H9 (cell line): ENCODE data around the gene CCDC148. TPM values are rescaled to one million over a fixed set of nuclear protein-coding genes. Genes with fewer than 3 reads are reported as not detected.
"Not testable (repeated sequence)": the region's sequence is repeated elsewhere in the genome, so short reads cannot be mapped to it uniquely, and the experiment has no call there.

ENCODE experiments used
- DNase-seq: peaks from one replicate; pipeline ENCODE4 v3.0.0-alpha.2; 2017
- H2AFZ ChIP-seq: one replicate; pipeline ENCODE4 v1.6.1; 2013; ENCODE audit warnings: mild to moderate bottlenecking, low read length, control low read depth, moderate library complexity
- H2AK5ac ChIP-seq: 2 replicates; pipeline ENCODE4 v1.6.1; 2013; ENCODE audit warnings: low read length, control low read depth, mixed read lengths; ENCODE audit not compliant: insufficient read length
- H2BK120ac ChIP-seq: one replicate; pipeline ENCODE4 v1.6.1; 2013; ENCODE audit warnings: low read depth, mild to moderate bottlenecking, low read length, control low read depth, inconsistent platforms; ENCODE audit not compliant: poor library complexity, severe bottlenecking
- H2BK12ac ChIP-seq: 2 replicates; pipeline ENCODE4 v1.6.1; 2013; ENCODE audit warnings: low read length, control low read depth, mixed read lengths, low read depth; ENCODE audit not compliant: insufficient read length
- H2BK15ac ChIP-seq: 2 replicates; pipeline ENCODE4 v1.6.1; 2013; ENCODE audit warnings: low read depth, low read length, control low read depth
- H2BK20ac ChIP-seq: one replicate; pipeline ENCODE4 v1.6.1; 2013; ENCODE audit warnings: low read depth, mild to moderate bottlenecking, low read length, control low read depth, inconsistent platforms; ENCODE audit not compliant: poor library complexity, severe bottlenecking
- H2BK5ac ChIP-seq: 2 replicates; pipeline ENCODE4 v1.6.1; 2013; ENCODE audit warnings: low read length, control low read depth, mixed read lengths; ENCODE audit not compliant: insufficient read length
- H3K14ac ChIP-seq: 2 replicates; pipeline ENCODE4 v1.6.1; 2013; ENCODE audit warnings: low read length, control low read depth; ENCODE audit not compliant: insufficient read depth
- H3K18ac ChIP-seq: 2 replicates; pipeline ENCODE4 v1.6.1; 2013; ENCODE audit warnings: low read depth, mild to moderate bottlenecking, mixed read lengths, low read length, control low read depth; ENCODE audit not compliant: insufficient read length
- H3K23ac ChIP-seq: 2 replicates; pipeline ENCODE4 v1.6.1; 2013; ENCODE audit warnings: low read length, control low read depth, mixed read lengths, low read depth; ENCODE audit not compliant: insufficient read length
- H3K23me2 ChIP-seq: 2 replicates; pipeline ENCODE4 v1.6.1; 2013; ENCODE audit warnings: low read depth, mild to moderate bottlenecking, mixed read lengths, low read length, control low read depth; ENCODE audit not compliant: insufficient read length, poor library complexity, severe bottlenecking
- H3K27ac ChIP-seq: 2 replicates; pipeline ENCODE4 v1.5.1; 2013; ENCODE audit warnings: low read length, control low read depth, mixed read lengths, low read depth; ENCODE audit not compliant: insufficient read length
- H3K27me3 ChIP-seq: 2 replicates; pipeline ENCODE4 v1.6.1; 2013; ENCODE audit warnings: low read length, control low read depth, inconsistent platforms; ENCODE audit not compliant: insufficient read depth
- H3K4ac ChIP-seq: 2 replicates; pipeline ENCODE4 v1.6.1; 2013; ENCODE audit warnings: low read depth, mild to moderate bottlenecking, control low read depth, inconsistent platforms, low read length, moderate library complexity
- H3K4me1 ChIP-seq: 2 replicates; pipeline ENCODE4 v1.6.1; 2013; ENCODE audit warnings: low read length, control low read depth, inconsistent platforms; ENCODE audit not compliant: insufficient read depth
- H3K4me2 ChIP-seq: 2 replicates; pipeline ENCODE4 v1.6.1; 2013; ENCODE audit warnings: low read length, control low read depth, mixed read lengths; ENCODE audit not compliant: insufficient read length, insufficient read depth
- H3K56ac ChIP-seq: 2 replicates; pipeline ENCODE4 v1.6.1; 2013; ENCODE audit warnings: low read depth, mild to moderate bottlenecking, mixed read lengths, low read length, control low read depth; ENCODE audit not compliant: insufficient read length
- H3K79me1 ChIP-seq: 2 replicates; pipeline ENCODE4 v1.6.1; 2013; ENCODE audit warnings: low read depth, mild to moderate bottlenecking, moderate library complexity, low read length, control low read depth, inconsistent platforms; ENCODE audit not compliant: insufficient read depth, poor library complexity, severe bottlenecking
- H3K79me2 ChIP-seq: 2 replicates; pipeline ENCODE4 v1.6.1; 2013; ENCODE audit warnings: low read length, control low read depth, inconsistent platforms; ENCODE audit not compliant: insufficient read depth
- H3K9ac ChIP-seq: 2 replicates; pipeline ENCODE4 v1.6.1; 2013; ENCODE audit warnings: low read length, control low read depth, mixed read lengths; ENCODE audit not compliant: insufficient read length; ENCODE audit errors: extremely low read depth
- H3K9me3 ChIP-seq: one replicate; pipeline ENCODE4 v1.6.1; 2013; ENCODE audit warnings: low read depth, low read length, inconsistent platforms; ENCODE audit not compliant: control insufficient read depth
- H3T11ph ChIP-seq: one replicate; pipeline ENCODE4 v1.6.1; 2013; ENCODE audit warnings: mild to moderate bottlenecking, low read length, control low read depth, inconsistent platforms
- H4K20me1 ChIP-seq: one replicate; pipeline ENCODE4 v1.6.1; 2013; ENCODE audit not compliant: control insufficient read depth, insufficient read length, insufficient read depth
- H4K5ac ChIP-seq: 2 replicates; pipeline ENCODE4 v1.6.1; 2013; ENCODE audit warnings: low read depth, mild to moderate bottlenecking, mixed read lengths, low read length, control low read depth; ENCODE audit not compliant: insufficient read length
- H4K8ac ChIP-seq: replicated peaks from 2 replicates; pipeline ENCODE4 v1.6.1; 2013; ENCODE audit warnings: low read length, control low read depth, mixed read lengths, low read depth; ENCODE audit not compliant: insufficient read length
- H4K91ac ChIP-seq: 2 replicates; pipeline ENCODE4 v1.6.1; 2013; ENCODE audit warnings: low read depth, mild to moderate bottlenecking, moderate library complexity, mixed read lengths, low read length, control low read depth; ENCODE audit not compliant: insufficient read length
- H3K27ac Mint-ChIP-seq, 3 experiments: 2 replicates in 2 of 3; 3 replicates in 1 of 3; pipeline ENCODE4 v1.8.0; 2020 to 2021; ENCODE audit warnings: mixed read lengths in 3 of 3, mild to moderate bottlenecking in 1 of 3, moderate library complexity in 1 of 3
- H3K27me3 Mint-ChIP-seq: 2 replicates; pipeline ENCODE4 v1.8.0; 2021; ENCODE audit warnings: low read depth, mild to moderate bottlenecking, moderate library complexity, mixed read lengths
- H3K36me3 Mint-ChIP-seq, 3 experiments: 2 replicates in 2 of 3; 3 replicates in 1 of 3; pipeline ENCODE4 v1.8.0; 2020 to 2021; ENCODE audit warnings: low read depth in 3 of 3, mixed read lengths in 3 of 3; ENCODE audit not compliant: insufficient read depth in 1 of 3
- H3K4me1 Mint-ChIP-seq, 2 experiments: 2 replicates each; pipeline ENCODE4 v1.8.0; 2020; ENCODE audit warnings: mixed read lengths in 2 of 2
- H3K4me3 Mint-ChIP-seq, 2 experiments: 2 replicates in 1 of 2; 3 replicates in 1 of 2; pipeline ENCODE4 v1.8.0; 2020 to 2021; ENCODE audit warnings: mild to moderate bottlenecking in 2 of 2, mixed read lengths in 2 of 2, moderate library complexity in 1 of 2
- H3K9me3 Mint-ChIP-seq, 2 experiments: 2 replicates in 1 of 2; 3 replicates in 1 of 2; pipeline ENCODE4 v1.8.0; 2020; ENCODE audit warnings: mild to moderate bottlenecking in 2 of 2, mixed read lengths in 2 of 2, moderate library complexity in 1 of 2
- CTCF ChIP-seq: fragments of 200-600 bp; sonication (generic); conservative IDR thresholded peaks from 3 replicates; pipeline ENCODE4 v1.8.0; 2021; ENCODE audit warnings: antibody characterized with exemption, mild to moderate bottlenecking
- WGBS: extraction: QIAGEN DNeasy Blood & Tissue Kit; methylation state at CpG from one replicate; pipeline ENCODE4 v1.1.7; 2013; ENCODE audit warnings: missing lambda C conversion rate, low lambda C conversion rate, mixed read lengths; ENCODE audit not compliant: insufficient read length; ENCODE audit errors: extremely low coverage; 5-methylcytosine and 5-hydroxymethylcytosine counted together
- total RNA-seq: library from RNA; stranded (reverse); gene quantifications from 2 replicates; pipeline ENCODE4 v1.2.1, GENCODE V29; 2021

The CCDC148 gene
- total RNA-seq, 1 experiment from 2014 or later: 1.5 TPM

DNA sequence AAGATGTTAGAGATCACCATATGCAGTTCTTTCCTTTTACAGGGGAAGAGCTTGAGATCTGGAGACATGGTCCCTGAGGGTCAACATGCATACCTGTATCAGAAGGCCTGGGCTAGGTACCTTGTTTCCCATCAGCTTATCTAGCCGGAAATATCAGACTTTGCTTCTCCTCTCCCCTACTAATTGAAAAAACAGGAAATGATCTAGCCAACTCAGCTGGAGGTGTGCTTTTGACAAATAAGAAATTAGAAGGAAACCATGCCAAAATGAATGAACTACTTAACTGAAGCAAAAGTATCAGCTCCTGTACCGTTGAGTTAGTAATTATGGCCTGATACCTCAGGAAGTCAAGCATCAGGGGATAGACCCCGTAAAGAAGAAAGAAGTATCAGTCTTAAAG lies 20.6 kb upstream of the CCDC148 start:
- no peak for TF ChIP-seq CTCF
- Histone ChIP-seq H2AK5ac (no peak overlapping the region), H2BK120ac (no peak overlapping the region), H4K8ac (no peak overlapping the region), H3K27me3 (no peaks in the 10 kb centered on the region), H2BK5ac (no peak overlapping the region), H4K91ac (no peak overlapping the region), H2AFZ (no peak overlapping the region), H3K79me1 (peaks cover 7% of the 10 kb centered on the region), H3K9me3 (no peaks in the 10 kb centered on the region), H3T11ph (no peak overlapping the region), H3K9ac (no peak overlapping the region), H3K4ac (no peak overlapping the region), H3K79me2 (peaks cover 4% of the 10 kb centered on the region; the same call in 1 of the 2 replicates), H3K4me1 (no peaks in the 10 kb centered on the region), H2BK20ac (no peak overlapping the region), H3K4me2 (no peak overlapping the region), H3K14ac (no peak overlapping the region), H3K56ac (no peak overlapping the region), H3K27ac (no peak overlapping the region), H2BK15ac (no peak overlapping the region), H3K23me2 (no peaks in the 10 kb centered on the region), H3K23ac (no peak overlapping the region), H3K18ac (no peak overlapping the region), H4K20me1 (no peaks in the 10 kb centered on the region), H4K5ac (no peak overlapping the region), H2BK12ac (no peak overlapping the region)
- Mint-ChIP-seq H3K27me3 (no peaks in the 10 kb centered on the region), H3K27ac (0 out of 7 replicates have a peak overlapping the region, but pooled peaks of 2 of the 3 experiments have one; percentile 27 to 53), H3K36me3 (peaks cover 4 to 14% (median 13%) of the 10 kb centered on the region in 3 experiments), H3K9me3 (peaks cover 3 to 4% of the 10 kb centered on the region in 2 experiments; a peak in 2 of 5 replicates), H3K4me3 (no peak overlapping the region), H3K4me1 (peaks cover 10 to 19% of the 10 kb centered on the region in 2 experiments)
- no CpG with 5 or more reads among the region's 3 CpGs for WGBS
- DNase-seq: no peak

- not testable (repeated sequence) for H3K79me2 ChIP-seq, H3K4me2 ChIP-seq, H2BK120ac ChIP-seq, H3K27me3 ChIP-seq, H3K18ac ChIP-seq, H3K27me3 Mint-ChIP-seq, H4K20me1 ChIP-seq, H2BK20ac ChIP-seq, H3K4me1 ChIP-seq, H3K4ac ChIP-seq, H3K9me3 ChIP-seq, DNase-seq, H4K5ac ChIP-seq, H4K8ac ChIP-seq, H3K23me2 ChIP-seq, H3K27ac ChIP-seq, H2AFZ ChIP-seq, H3K9me3 Mint-ChIP-seq, H3T11ph ChIP-seq, H3K23ac ChIP-seq, H3K79me1 ChIP-seq, H2BK15ac ChIP-seq, H3K14ac ChIP-seq, H2BK12ac ChIP-seq, H2BK5ac ChIP-seq, H4K91ac ChIP-seq, H3K9ac ChIP-seq, H2AK5ac ChIP-seq, H3K4me3 Mint-ChIP-seq, H3K56ac ChIP-seq
- WGBS: no CpG with 5 or more reads among the region's 3 CpGs
- Mint-ChIP-seq H3K36me3 (peaks cover 10 to 28% (median 19%) of the 10 kb centered on the region in 3 experiments), H3K27ac (peak overlapping the region in 1 of 3 experiments; percentile 53; a peak in 2 of 7 replicates), H3K4me1 (peaks cover 25 to 33% of the 10 kb centered on the region in 2 experiments)
Measured at GRCh38 chr2:158474526-158475011, 18.0 kb upstream of the CCDC148 start.
